Measurements from ENCODE around the gene SUDS3. TPM values are rescaled to one million over a fixed set of nuclear protein-coding genes. Genes with fewer than 3 reads are reported as not detected.
A peak's percentile ranks its signal among the peaks of the same experiment; 100 is the strongest.

SUDS3 gene
- polyA plus RNA-seq, 1 experiment: 16.2 TPM

- DNase-seq (ENCODE audit: low read depth): no peak
- ChIA-PET POLR2A (no interaction called here), CTCF (interaction anchor here (1.6 to 2.1 kb wide), 2 partner anchors 21 kb away, joined by 5 to 8 read pairs; partner anchors contain the start of gene SUDS3)
- TF ChIP-seq CTCF (IDR thresholded peaks at IDR 0.05; ENCODE audit: insufficient read depth, low read depth, low read length): no peak
- H3K36me3 ChIP-seq (ENCODE audit: control insufficient read depth, insufficient read depth, low read length): no peaks in the 10 kb centered on the region
- no peak overlapping the region for H3K4me3 ChIP-seq (ENCODE audit: low read depth, low read length)
- no peaks in the 10 kb centered on the region for H3K27me3 ChIP-seq (ENCODE audit: control insufficient read depth, insufficient read depth, low read length)
These were observed 20.5 kb upstream of the SUDS3 start for GRCh38 chr12:118355843-118356242.

GRCh38 chr12:118356809-118357256 lies 19.5 kb upstream of the SUDS3 start:
- H3K4me3 ChIP-seq (ENCODE audit: low read depth, low read length): no peak overlapping the region
- TF ChIP-seq CTCF (IDR thresholded peaks at IDR 0.05; ENCODE audit: insufficient read depth, low read depth, low read length): no peak
- peak; percentile 77 for DNase-seq (ENCODE audit: low read depth)
- ChIA-PET POLR2A (interaction anchor here (0.5 to 0.6 kb wide), 3 partner anchors 16 to 153 kb away, joined by 4 to 14 read pairs (median 11); no protein-coding TSS in a partner anchor), CTCF (interaction anchor here (1.0 to 4.3 kb wide), 3 partner anchors 19 to 176 kb away, joined by 3 to 24 read pairs (median 4); partner anchors contain the start of gene SUDS3)
- H3K27me3 ChIP-seq (ENCODE audit: control insufficient read depth, insufficient read depth, low read length): no peaks in the 10 kb centered on the region
- no peaks in the 10 kb centered on the region for H3K36me3 ChIP-seq (ENCODE audit: control insufficient read depth, insufficient read depth, low read length)

GRCh38 chr12:118357257-118358007 lies 18.9 kb upstream of the SUDS3 start:
- no peak for TF ChIP-seq CTCF (IDR thresholded peaks at IDR 0.05; ENCODE audit: insufficient read depth, low read depth, low read length)
- Histone ChIP-seq H3K36me3 (ENCODE audit: control insufficient read depth, insufficient read depth, low read length) (no peaks in the 10 kb centered on the region), H3K4me3 (ENCODE audit: low read depth, low read length) (no peak overlapping the region), H3K27me3 (ENCODE audit: control insufficient read depth, insufficient read depth, low read length) (no peaks in the 10 kb centered on the region)
- ChIA-PET POLR2A (interaction anchor here (0.5 to 0.6 kb wide), 3 partner anchors 16 to 154 kb away, joined by 4 to 14 read pairs (median 11); no protein-coding TSS in a partner anchor), CTCF (interaction anchor here (1.0 to 4.3 kb wide), 3 partner anchors 19 to 176 kb away, joined by 3 to 24 read pairs (median 4); partner anchors contain the start of gene SUDS3)
- no peak for DNase-seq (ENCODE audit: low read depth)

GRCh38 chr12:118358008-118358359 lies 18.4 kb upstream of the SUDS3 start:
- H3K36me3 ChIP-seq (ENCODE audit: control insufficient read depth, insufficient read depth, low read length): no peaks in the 10 kb centered on the region
- no peak for TF ChIP-seq CTCF (IDR thresholded peaks at IDR 0.05; ENCODE audit: insufficient read depth, low read depth, low read length)
- no peak for DNase-seq (ENCODE audit: low read depth)
- no peak overlapping the region for H3K4me3 ChIP-seq (ENCODE audit: low read depth, low read length)
- ChIA-PET CTCF (interaction anchor here (0.6 to 4.3 kb wide), 4 partner anchors 9 to 177 kb away, joined by 3 to 24 read pairs (median 4); partner anchors contain the start of gene SUDS3), POLR2A (no interaction called here)
- H3K27me3 ChIP-seq (ENCODE audit: control insufficient read depth, insufficient read depth, low read length): no peaks in the 10 kb centered on the region
